ENCODE results near the gene PSAPL1.

Gene PSAPL1

GRCh38 chr4:7392438-7393421 lies 42.0 kb downstream of the PSAPL1 start:
- no peaks in the 10 kb centered on the region for H3K36me3 Mint-ChIP-seq (ENCODE audit: insufficient read depth)
- ATAC-seq (replicated peaks; ENCODE audit: extremely low read depth, poor library complexity, severe bottlenecking) (no peak), DNase-seq (ENCODE audit: low spot score in 2 of 2) (no peak)
- no peak overlapping the region for H3K27ac Mint-ChIP-seq (ENCODE audit: low read depth)
- H3K4me3 Mint-ChIP-seq = no peak overlapping the region
- H3K27me3 Mint-ChIP-seq = peaks cover 45% of the 10 kb centered on the region
- peaks cover 3% of the 10 kb centered on the region for H3K9me3 Mint-ChIP-seq
- no peaks in the 10 kb centered on the region for H3K4me1 Mint-ChIP-seq

- H3K36me3 Mint-ChIP-seq (ENCODE audit: insufficient read depth) = no peaks in the 10 kb centered on the region
These were observed 42.9 kb downstream of the PSAPL1 start for GRCh38 chr4:7391637-7392437.

GRCh38 chr4:7390906-7391636 lies 43.7 kb downstream of the PSAPL1 start:
- Mint-ChIP-seq H3K36me3 (ENCODE audit: insufficient read depth) (no peaks in the 10 kb centered on the region), H3K9me3 (peaks cover 8% of the 10 kb centered on the region), H3K4me3 (no peak overlapping the region), H3K4me1 (no peaks in the 10 kb centered on the region), H3K27ac (ENCODE audit: low read depth) (no peak overlapping the region), H3K27me3 (peaks cover 45% of the 10 kb centered on the region)
- ATAC-seq (replicated peaks; ENCODE audit: extremely low read depth, poor library complexity, severe bottlenecking) = no peak
- no peak for DNase-seq (ENCODE audit: low spot score in 2 of 2)

More at GRCh38 chr4:7391637-7392437, 42.9 kb downstream of the PSAPL1 start:
- DNase-seq (ENCODE audit: low spot score in 2 of 2) (no peak), ATAC-seq (replicated peaks; ENCODE audit: extremely low read depth, poor library complexity, severe bottlenecking) (no peak)
- peaks cover 45% of the 10 kb centered on the region for H3K27me3 Mint-ChIP-seq
- no peak overlapping the region for H3K27ac Mint-ChIP-seq (ENCODE audit: low read depth)
- H3K9me3 Mint-ChIP-seq = peaks cover 8% of the 10 kb centered on the region
- no peak overlapping the region for H3K4me3 Mint-ChIP-seq
- H3K4me1 Mint-ChIP-seq = no peaks in the 10 kb centered on the region

- Mint-ChIP-seq H3K27me3 (peaks cover 45% of the 10 kb centered on the region), H3K9me3 (peaks cover 8% of the 10 kb centered on the region), H3K27ac (ENCODE audit: low read depth) (no peak overlapping the region), H3K4me3 (no peak overlapping the region), H3K4me1 (no peaks in the 10 kb centered on the region), H3K36me3 (ENCODE audit: insufficient read depth) (no peaks in the 10 kb centered on the region)
- ATAC-seq (replicated peaks; ENCODE audit: extremely low read depth, poor library complexity, severe bottlenecking) (no peak), DNase-seq (ENCODE audit: low spot score in 2 of 2) (no peak)
These were observed 44.4 kb downstream of the PSAPL1 start for GRCh38 chr4:7390336-7390735.

- DNase-seq (ENCODE audit: low spot score in 2 of 2) = no peak
- Mint-ChIP-seq H3K9me3 (peaks cover 8% of the 10 kb centered on the region), H3K4me3 (no peak overlapping the region), H3K4me1 (no peaks in the 10 kb centered on the region), H3K36me3 (ENCODE audit: insufficient read depth) (no peaks in the 10 kb centered on the region), H3K27ac (ENCODE audit: low read depth) (no peak overlapping the region), H3K27me3 (peaks cover 45% of the 10 kb centered on the region)
- no peak for ATAC-seq (replicated peaks; ENCODE audit: extremely low read depth, poor library complexity, severe bottlenecking)
These were observed 45.0 kb downstream of the PSAPL1 start for GRCh38 chr4:7389719-7390118.

- H3K4me1 Mint-ChIP-seq = no peaks in the 10 kb centered on the region
- no peak overlapping the region for H3K4me3 Mint-ChIP-seq
- DNase-seq (ENCODE audit: low spot score in 2 of 2) (no peak), ATAC-seq (replicated peaks; ENCODE audit: extremely low read depth, poor library complexity, severe bottlenecking) (no peak)
- H3K36me3 Mint-ChIP-seq (ENCODE audit: insufficient read depth) = no peaks in the 10 kb centered on the region
- peaks cover 8% of the 10 kb centered on the region for H3K9me3 Mint-ChIP-seq
- no peak overlapping the region for H3K27ac Mint-ChIP-seq (ENCODE audit: low read depth)
- peaks cover 40% of the 10 kb centered on the region for H3K27me3 Mint-ChIP-seq
These were observed 45.5 kb downstream of the PSAPL1 start for GRCh38 chr4:7389101-7389701.

GRCh38 chr4:7388627-7389026 lies 46.1 kb downstream of the PSAPL1 start:
- H3K9me3 Mint-ChIP-seq = peaks cover 8% of the 10 kb centered on the region
- no peak overlapping the region for H3K4me3 Mint-ChIP-seq
- H3K27me3 Mint-ChIP-seq = peaks cover 34% of the 10 kb centered on the region
- H3K27ac Mint-ChIP-seq (ENCODE audit: low read depth) = no peak overlapping the region
- no peak for ATAC-seq (replicated peaks; ENCODE audit: extremely low read depth, poor library complexity, severe bottlenecking)
- no peak for DNase-seq (ENCODE audit: low spot score in 2 of 2)
- H3K36me3 Mint-ChIP-seq (ENCODE audit: insufficient read depth) = no peaks in the 10 kb centered on the region
- H3K4me1 Mint-ChIP-seq = no peaks in the 10 kb centered on the region

GRCh38 chr4:7387925-7388324 lies 46.8 kb downstream of the PSAPL1 start:
- H3K4me3 Mint-ChIP-seq = no peak overlapping the region
- H3K27me3 Mint-ChIP-seq = peaks cover 27% of the 10 kb centered on the region
- no peak for ATAC-seq (replicated peaks; ENCODE audit: extremely low read depth, poor library complexity, severe bottlenecking)
- H3K9me3 Mint-ChIP-seq = peaks cover 8% of the 10 kb centered on the region
- H3K4me1 Mint-ChIP-seq = no peaks in the 10 kb centered on the region
- no peaks in the 10 kb centered on the region for H3K36me3 Mint-ChIP-seq (ENCODE audit: insufficient read depth)
- no peak for DNase-seq (ENCODE audit: low spot score in 2 of 2)
- H3K27ac Mint-ChIP-seq (ENCODE audit: low read depth) = no peak overlapping the region

GRCh38 chr4:7384929-7385890 lies 49.5 kb downstream of the PSAPL1 start:
- DNase-seq (ENCODE audit: low spot score in 2 of 2) = no peak
- peaks cover 21% of the 10 kb centered on the region for H3K27me3 Mint-ChIP-seq
- H3K4me1 Mint-ChIP-seq = no peaks in the 10 kb centered on the region
- no peak overlapping the region for H3K27ac Mint-ChIP-seq (ENCODE audit: low read depth)
- no peak overlapping the region for H3K4me3 Mint-ChIP-seq
- no peaks in the 10 kb centered on the region for H3K36me3 Mint-ChIP-seq (ENCODE audit: insufficient read depth)
- ATAC-seq (replicated peaks; ENCODE audit: extremely low read depth, poor library complexity, severe bottlenecking) = no peak
- peaks cover 8% of the 10 kb centered on the region for H3K9me3 Mint-ChIP-seq

- Mint-ChIP-seq H3K9me3 (peaks cover 8% of the 10 kb centered on the region), H3K36me3 (ENCODE audit: insufficient read depth) (no peaks in the 10 kb centered on the region), H3K4me3 (no peak overlapping the region), H3K4me1 (no peaks in the 10 kb centered on the region), H3K27me3 (peaks cover 24% of the 10 kb centered on the region), H3K27ac (ENCODE audit: low read depth) (no peak overlapping the region)
- ATAC-seq (replicated peaks; ENCODE audit: extremely low read depth, poor library complexity, severe bottlenecking) = no peak
- DNase-seq (ENCODE audit: low spot score in 2 of 2) = no peak
These were observed 50.5 kb downstream of the PSAPL1 start for GRCh38 chr4:7384003-7384928.

All from central memory CD8-positive, alpha-beta T cell (primary cell).